ENCODE measurements around the gene ADGRF4.

DNA sequence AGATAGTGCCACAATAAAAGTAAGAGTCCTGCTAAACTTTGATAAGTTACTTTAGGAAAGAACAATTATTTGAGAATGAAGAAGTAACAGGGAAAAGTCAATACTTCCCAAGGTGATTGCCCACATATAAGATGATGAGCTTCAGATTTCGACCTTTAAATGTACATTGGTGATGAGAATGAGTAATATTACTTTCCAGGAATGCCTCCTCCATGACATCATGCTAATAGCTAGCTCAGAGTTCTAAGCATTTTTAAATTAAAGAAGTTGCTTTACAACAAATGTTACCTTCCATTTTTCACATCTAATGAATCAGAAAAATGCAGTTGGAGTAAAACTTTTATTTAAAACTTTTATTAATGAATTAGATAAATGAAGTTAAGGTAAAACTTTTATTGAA is 61.0 kb downstream of the ADGRF4 start:
- no peak for TF ChIP-seq EZH2 (IDR thresholded peaks at IDR 0.05; ENCODE audit: borderline replicate concordance, low read length)
- TF ChIP-seq, protein P1, sequence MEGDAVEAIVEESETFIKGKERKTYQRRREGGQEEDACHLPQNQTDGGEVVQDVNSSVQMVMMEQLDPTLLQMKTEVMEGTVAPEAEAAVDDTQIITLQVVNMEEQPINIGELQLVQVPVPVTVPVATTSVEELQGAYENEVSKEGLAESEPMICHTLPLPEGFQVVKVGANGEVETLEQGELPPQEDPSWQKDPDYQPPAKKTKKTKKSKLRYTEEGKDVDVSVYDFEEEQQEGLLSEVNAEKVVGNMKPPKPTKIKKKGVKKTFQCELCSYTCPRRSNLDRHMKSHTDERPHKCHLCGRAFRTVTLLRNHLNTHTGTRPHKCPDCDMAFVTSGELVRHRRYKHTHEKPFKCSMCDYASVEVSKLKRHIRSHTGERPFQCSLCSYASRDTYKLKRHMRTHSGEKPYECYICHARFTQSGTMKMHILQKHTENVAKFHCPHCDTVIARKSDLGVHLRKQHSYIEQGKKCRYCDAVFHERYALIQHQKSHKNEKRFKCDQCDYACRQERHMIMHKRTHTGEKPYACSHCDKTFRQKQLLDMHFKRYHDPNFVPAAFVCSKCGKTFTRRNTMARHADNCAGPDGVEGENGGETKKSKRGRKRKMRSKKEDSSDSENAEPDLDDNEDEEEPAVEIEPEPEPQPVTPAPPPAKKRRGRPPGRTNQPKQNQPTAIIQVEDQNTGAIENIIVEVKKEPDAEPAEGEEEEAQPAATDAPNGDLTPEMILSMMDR (conservative IDR thresholded peaks at IDR 0.05 in 1 of 2, IDR thresholded peaks at IDR 0.05 in 1 of 2; ENCODE audit: extremely low read depth in 1 of 2, insufficient read depth in 1 of 2, low read depth in 1 of 2, low read length in 2 of 2): no peak
